ENCODE measurements around the gene ADCY4. TPM values are rescaled to one million over a fixed set of nuclear protein-coding genes. Genes with fewer than 3 reads are reported as not detected.
"Not testable (repeated sequence)": the region's sequence is repeated elsewhere in the genome, so short reads cannot be mapped to it uniquely, and the experiment has no call there.

The ADCY4 gene
- total RNA-seq, 2 experiments from 2014 or later = 4.5 to 5.9 TPM

DNA sequence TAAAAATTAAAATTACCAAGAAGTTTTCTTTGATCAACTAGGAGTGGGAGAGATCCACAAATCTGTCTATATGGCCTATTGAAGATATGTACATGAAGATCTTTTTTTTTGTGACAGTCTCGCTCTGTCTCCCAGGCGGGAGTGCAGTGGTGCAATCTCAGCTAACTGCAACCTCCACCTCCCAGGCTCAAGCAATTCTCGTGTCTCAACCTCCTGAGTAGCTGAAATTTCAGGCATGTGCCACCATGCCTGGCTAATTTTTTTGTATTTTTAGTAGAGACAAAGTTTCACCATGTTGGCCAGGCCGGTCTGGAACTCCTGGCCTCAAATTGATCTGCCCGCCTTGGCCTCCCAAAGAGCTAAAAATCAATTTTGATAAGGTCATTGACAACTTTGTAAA lies 28.5 kb upstream of the ADCY4 start:
- peaks cover 58% of the 10 kb centered on the region for H3K27me3 Mint-ChIP-seq
- no peak overlapping the region for H3K27ac Mint-ChIP-seq
- DNase-seq = no peak
- H3K4me3 Mint-ChIP-seq = no peak overlapping the region
- H3K9me3 Mint-ChIP-seq = no peaks in the 10 kb centered on the region
- H3K36me3 Mint-ChIP-seq (ENCODE audit: low read depth) = no peaks in the 10 kb centered on the region
- CTCF ChIA-PET = interaction anchor here (3.0 to 4.3 kb wide), 2 partner anchors 30 to 68 kb away, joined by 12 to 21 read pairs; no protein-coding TSS in a partner anchor
- POLR2A ChIA-PET = interaction anchor here (2.3 kb wide), 1 partner anchor 67 kb away, joined by 18 read pairs; the partner anchor contains the start of genes CBLN3 and KHNYN
- H3K4me1 Mint-ChIP-seq = peaks cover 18% of the 10 kb centered on the region

DNA sequence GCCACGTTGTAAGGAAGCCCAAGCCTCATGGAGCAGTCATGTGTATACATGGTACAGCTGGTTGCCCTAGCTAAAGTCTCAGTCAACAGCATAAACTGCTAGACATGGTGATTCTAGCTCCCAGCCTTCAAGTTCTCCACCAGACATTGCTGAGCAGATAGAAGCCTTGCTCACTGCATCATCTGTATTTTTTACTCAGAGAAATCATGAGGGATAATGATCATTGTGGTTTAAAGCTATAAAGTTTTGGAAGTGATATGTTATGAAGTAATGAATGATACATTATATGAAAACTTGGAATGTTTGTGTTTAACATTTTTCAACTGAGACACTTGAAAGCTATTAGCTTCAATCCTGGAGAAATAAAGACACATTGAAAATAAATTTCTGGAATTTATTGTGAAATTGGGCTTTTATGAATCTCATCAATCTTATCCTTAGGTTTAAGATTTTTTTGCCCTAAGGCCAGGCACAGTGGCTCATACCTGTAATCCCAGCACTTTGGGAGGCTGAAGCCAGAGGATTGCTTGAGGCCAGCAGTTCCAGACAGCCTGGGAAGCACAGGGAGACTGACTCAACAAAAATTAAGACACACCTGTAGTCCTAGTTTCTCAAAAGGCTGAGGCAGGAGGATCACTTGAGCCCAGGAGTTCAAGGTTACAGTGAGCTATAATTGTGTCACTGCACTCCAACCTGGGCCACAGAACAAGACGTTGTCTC lies 27.5 kb upstream of the ADCY4 start:
- Mint-ChIP-seq H3K4me1 (peaks cover 14% of the 10 kb centered on the region), H3K27ac (no peak overlapping the region)
- POLR2A ChIA-PET = interaction anchor here (1.1 to 2.3 kb wide), 3 partner anchors 8 to 68 kb away, joined by 3 to 18 read pairs (median 3); partner anchors contain the start of genes CBLN3 and KHNYN

DNA sequence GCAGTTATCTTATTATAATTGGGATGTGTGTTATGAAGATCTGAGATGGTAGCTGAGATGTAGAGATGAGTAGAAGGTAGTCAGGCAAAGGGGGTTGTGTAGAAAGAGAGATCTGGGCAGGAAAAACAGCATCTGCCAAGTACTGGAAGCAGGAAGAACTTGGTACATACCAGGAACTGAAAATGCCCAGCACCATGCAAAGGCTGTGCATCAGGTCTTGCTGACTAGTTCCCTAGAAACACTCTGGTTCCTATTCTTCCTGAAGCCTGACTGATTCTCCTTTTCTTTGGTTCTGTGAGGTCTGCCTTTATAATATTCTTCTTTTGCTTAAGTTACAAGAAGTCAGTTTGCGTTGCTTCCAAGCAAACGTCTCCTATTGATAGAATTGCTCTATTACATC lies 26.5 kb upstream of the ADCY4 start:
- DNase-seq = no peak
- POLR2A ChIA-PET = interaction anchor here (1.1 to 2.3 kb wide), 3 partner anchors 9 to 69 kb away, joined by 3 to 18 read pairs (median 3); partner anchors contain the start of genes CBLN3 and KHNYN
- H3K36me3 Mint-ChIP-seq (ENCODE audit: low read depth) = no peaks in the 10 kb centered on the region
- no peak overlapping the region for H3K27ac Mint-ChIP-seq
- peaks cover 8% of the 10 kb centered on the region for H3K4me1 Mint-ChIP-seq
- H3K9me3 Mint-ChIP-seq = no peaks in the 10 kb centered on the region
- no peak overlapping the region for H3K4me3 Mint-ChIP-seq
- peaks cover 48% of the 10 kb centered on the region for H3K27me3 Mint-ChIP-seq
- CTCF ChIA-PET = interaction anchor here (1.5 to 4.3 kb wide), 3 partner anchors 28 to 75 kb away, joined by 8 to 21 read pairs (median 12); no protein-coding TSS in a partner anchor

More for the DNA sequence above, 27.5 kb upstream of the ADCY4 start:
- no peaks in the 10 kb centered on the region for H3K9me3 Mint-ChIP-seq
- no peaks in the 10 kb centered on the region for H3K36me3 Mint-ChIP-seq (ENCODE audit: low read depth)
- H3K27me3 Mint-ChIP-seq = peaks cover 53% of the 10 kb centered on the region
- no peak overlapping the region for H3K4me3 Mint-ChIP-seq
- CTCF ChIA-PET = interaction anchor here (0.8 to 4.3 kb wide), 5 partner anchors 8 to 74 kb away, joined by 3 to 21 read pairs (median 8); no protein-coding TSS in a partner anchor
- DNase-seq = no peak

DNA sequence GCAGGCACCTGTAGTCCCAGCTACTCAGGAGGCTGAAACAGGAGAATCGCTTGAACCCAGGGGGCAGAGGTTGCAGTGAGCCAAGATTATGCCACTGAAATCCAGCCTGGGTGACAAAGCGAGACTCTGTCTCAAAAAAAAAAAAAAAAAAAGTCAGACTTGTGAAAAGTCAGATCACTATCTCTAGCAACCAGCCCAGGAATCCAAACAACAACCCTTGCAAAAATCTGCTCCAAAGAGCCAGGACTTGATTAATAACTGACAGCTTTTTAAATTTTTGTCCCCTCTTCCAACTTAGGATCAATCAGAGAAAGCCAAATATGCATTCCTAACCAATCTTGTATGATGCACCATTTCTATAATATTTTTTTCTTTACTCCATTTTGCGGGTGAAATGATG lies 25.4 kb upstream of the ADCY4 start:
- CTCF ChIA-PET = interaction anchor here (4.3 kb wide), 1 partner anchor 71 kb away, joined by 21 read pairs; no protein-coding TSS in a partner anchor
- Mint-ChIP-seq H3K4me3 (no peak overlapping the region), H3K4me1 (no peaks in the 10 kb centered on the region), H3K9me3 (no peaks in the 10 kb centered on the region), H3K36me3 (ENCODE audit: low read depth) (no peaks in the 10 kb centered on the region), H3K27me3 (peaks cover 38% of the 10 kb centered on the region), H3K27ac (no peak overlapping the region)
- POLR2A ChIA-PET = interaction anchor here (1.5 kb wide), 1 partner anchor 62 kb away, joined by 3 read pairs; no protein-coding TSS in a partner anchor
- DNase-seq = no peak

DNA sequence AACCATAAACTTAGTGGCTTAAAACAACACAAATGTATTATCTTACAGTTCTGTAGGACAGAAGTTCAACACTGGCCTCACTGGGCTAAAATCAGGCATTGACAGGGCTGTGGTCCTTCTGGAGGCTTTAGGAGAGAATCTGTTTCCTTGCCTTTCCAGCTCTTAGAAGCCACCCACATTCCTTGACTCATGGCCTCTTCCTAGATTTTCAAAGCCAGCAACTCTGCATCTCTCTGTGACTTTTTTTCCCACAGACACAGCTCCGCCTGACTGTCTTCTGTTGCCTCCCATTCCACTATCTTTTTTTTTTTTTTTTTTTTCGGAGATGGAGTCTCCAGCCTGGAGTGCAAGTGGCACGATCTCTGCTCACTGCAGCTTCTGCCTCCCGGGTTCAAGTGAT lies 21.3 kb upstream of the ADCY4 start:
- ChIA-PET POLR2A (no interaction called here), CTCF (interaction anchor here (1.7 kb wide), 1 partner anchor 23 kb away, joined by 5 read pairs; no protein-coding TSS in a partner anchor)
- H3K36me3 Mint-ChIP-seq (ENCODE audit: low read depth) = no peaks in the 10 kb centered on the region
- peaks cover 45% of the 10 kb centered on the region for H3K27me3 Mint-ChIP-seq
- H3K4me1 Mint-ChIP-seq = no peaks in the 10 kb centered on the region
- no peak overlapping the region for H3K4me3 Mint-ChIP-seq
- H3K27ac Mint-ChIP-seq = no peak overlapping the region
- H3K9me3 Mint-ChIP-seq = no peaks in the 10 kb centered on the region
- no peak for DNase-seq

DNA sequence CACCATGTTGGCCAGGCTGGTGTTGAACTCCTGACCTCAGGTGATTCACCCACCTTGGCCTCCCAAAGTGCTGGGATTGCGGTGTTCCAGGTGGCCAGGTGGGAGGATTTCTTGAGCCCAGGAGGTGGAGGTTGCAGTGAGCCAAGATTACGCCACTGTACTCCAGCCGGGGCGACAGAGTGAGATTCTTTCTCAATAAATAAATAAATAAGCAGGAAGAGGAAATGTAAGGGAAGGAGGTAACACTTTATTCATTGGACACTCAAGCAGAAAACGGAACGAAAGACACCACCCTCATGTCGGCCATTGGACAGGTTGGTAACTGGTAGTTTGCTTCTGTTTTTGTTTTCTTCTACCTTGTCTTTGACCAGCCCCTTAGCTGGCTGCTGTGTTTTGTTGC lies 20.1 kb upstream of the ADCY4 start:
- Mint-ChIP-seq H3K9me3 (no peaks in the 10 kb centered on the region), H3K27ac (no peak overlapping the region), H3K27me3 (peaks cover 47% of the 10 kb centered on the region), H3K4me1 (no peaks in the 10 kb centered on the region), H3K36me3 (ENCODE audit: low read depth) (no peaks in the 10 kb centered on the region), H3K4me3 (no peak overlapping the region)
- no peak for DNase-seq
- ChIA-PET POLR2A (no interaction called here), CTCF (interaction anchor here (0.7 to 1.7 kb wide), 2 partner anchors 21 to 84 kb away, joined by 3 to 5 read pairs; no protein-coding TSS in a partner anchor)

DNA sequence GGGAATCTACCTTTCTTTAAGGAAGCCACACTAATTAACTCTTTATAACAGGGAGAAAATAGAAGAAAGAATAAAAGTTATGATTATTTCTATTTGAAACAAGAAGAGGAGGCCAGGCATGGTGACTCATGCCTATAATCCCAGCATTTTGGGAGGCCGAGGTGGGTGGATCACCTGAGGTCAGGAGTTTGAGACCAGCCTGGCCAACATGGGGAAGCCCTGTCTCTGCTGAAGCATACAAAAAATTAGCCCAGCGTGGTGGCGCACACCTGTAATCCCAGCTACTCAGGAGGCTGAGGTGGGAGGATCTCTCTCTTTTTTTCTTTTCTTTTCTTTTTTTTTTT lies 19.6 kb upstream of the ADCY4 start:
- H3K9me3 Mint-ChIP-seq; H3K36me3 Mint-ChIP-seq (ENCODE audit: low read depth); H3K4me3 Mint-ChIP-seq; H3K4me1 Mint-ChIP-seq; H3K27ac Mint-ChIP-seq; POLR2A ChIA-PET; DNase-seq: not testable (repeated sequence)
- H3K27me3 Mint-ChIP-seq = peaks cover 47% of the 10 kb centered on the region
- CTCF ChIA-PET = interaction anchor here (0.7 kb wide), 1 partner anchor 85 kb away, joined by 3 read pairs; no protein-coding TSS in a partner anchor

DNA sequence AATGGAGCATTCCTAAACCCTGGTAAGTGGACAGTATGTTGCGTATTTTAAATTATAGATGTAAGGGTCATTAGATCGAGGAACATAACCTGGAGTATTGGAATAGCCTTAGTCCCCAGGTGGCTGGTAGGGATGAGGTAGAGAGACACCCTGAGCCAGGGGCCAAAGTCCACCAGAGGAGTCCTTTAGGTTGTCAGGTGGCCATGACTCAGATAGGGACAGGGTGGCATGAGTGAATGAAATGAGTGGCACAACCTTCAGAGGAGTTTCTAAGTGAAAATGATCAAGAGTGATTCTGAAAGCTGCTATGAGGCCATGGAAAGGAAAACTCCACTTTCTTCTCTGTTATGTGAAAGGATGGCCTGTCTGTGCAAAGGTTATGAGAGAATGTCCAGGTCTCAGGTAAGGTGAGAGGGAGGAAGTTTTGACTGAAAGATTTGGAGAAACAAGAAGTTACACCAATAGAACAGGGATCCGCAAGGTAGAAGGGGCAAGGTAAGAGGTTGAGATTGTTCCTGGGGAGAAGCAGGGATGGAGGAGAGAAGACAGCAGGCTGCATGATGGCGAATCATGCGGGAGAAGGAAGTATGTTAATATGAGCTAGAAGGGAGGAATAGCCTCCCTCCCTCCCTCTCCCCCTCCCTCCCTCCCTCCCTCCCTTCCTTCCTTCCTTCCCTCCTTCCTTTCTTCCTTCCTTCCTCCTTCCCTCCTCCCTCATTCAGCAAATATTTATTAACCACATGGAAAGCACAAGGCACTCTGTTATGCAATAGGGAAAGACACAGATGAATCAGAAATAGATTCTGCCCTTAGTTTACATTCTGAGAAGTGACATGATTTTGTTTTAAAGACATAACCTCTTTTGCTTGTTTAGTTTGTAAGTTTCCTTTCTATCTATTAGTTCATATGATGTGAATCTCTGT lies 18.9 kb upstream of the ADCY4 start:
- peaks cover 53% of the 10 kb centered on the region for H3K27me3 Mint-ChIP-seq

DNA sequence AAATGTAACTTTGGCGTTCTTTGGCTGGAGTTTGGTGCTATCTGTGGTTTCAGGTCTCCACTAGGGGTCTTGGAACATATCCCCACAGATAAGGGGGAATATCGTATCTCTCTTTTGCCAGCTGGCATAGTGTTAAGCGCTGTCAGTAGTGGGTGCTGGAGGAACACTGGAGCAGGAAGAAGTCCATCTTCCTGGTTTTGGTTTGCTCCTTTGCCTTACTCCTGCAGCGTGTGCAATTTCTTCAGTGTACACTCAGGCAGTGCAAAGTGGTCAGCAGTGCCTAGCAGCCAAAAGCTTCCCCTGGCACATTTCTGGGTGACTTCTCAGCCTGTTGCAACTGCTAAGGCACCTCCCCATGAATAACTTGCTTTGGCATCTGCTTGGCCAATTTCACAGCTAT lies 16.6 kb upstream of the ADCY4 start:
- ChIA-PET CTCF (interaction anchor here (1.5 to 1.7 kb wide), 2 partner anchors 19 to 80 kb away, joined by 4 to 8 read pairs; no protein-coding TSS in a partner anchor), POLR2A (interaction anchor here (1.2 kb wide), 1 partner anchor 10 kb away, joined by 3 read pairs; no protein-coding TSS in a partner anchor)
- Mint-ChIP-seq H3K27ac (no peak overlapping the region), H3K4me1 (no peaks in the 10 kb centered on the region), H3K27me3 (peaks cover 57% of the 10 kb centered on the region), H3K9me3 (no peaks in the 10 kb centered on the region), H3K36me3 (ENCODE audit: low read depth) (no peaks in the 10 kb centered on the region), H3K4me3 (no peak overlapping the region)
- no peak for DNase-seq

More for the DNA sequence above, 18.9 kb upstream of the ADCY4 start:
- Mint-ChIP-seq H3K36me3 (ENCODE audit: low read depth) (no peaks in the 10 kb centered on the region), H3K27ac (no peak overlapping the region), H3K4me1 (no peaks in the 10 kb centered on the region), H3K4me3 (no peak overlapping the region), H3K9me3 (no peaks in the 10 kb centered on the region)
- POLR2A ChIA-PET = no interaction called here
- DNase-seq = no peak
- CTCF ChIA-PET = no interaction called here

DNA sequence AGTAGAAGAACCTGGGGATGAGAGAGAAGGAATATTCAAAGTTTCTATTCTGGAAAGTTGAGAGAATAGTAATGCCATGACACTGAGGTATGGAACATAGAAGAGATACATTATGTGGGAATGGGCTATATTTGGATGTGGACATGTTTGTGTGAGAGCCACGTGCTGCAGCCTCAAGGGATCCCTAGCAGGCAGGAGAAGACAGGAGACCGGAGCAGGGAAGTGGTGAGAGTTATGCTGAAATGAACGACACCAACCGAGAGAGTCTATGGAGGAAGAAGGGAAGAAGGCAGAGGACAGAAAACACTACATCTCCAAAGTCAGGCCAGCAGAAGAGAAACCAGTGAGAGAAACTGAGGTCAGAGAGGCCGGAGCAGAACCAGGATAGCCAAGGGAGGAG lies 14.9 kb upstream of the ADCY4 start:
- H3K27me3 Mint-ChIP-seq = peaks cover 67% of the 10 kb centered on the region

DNA sequence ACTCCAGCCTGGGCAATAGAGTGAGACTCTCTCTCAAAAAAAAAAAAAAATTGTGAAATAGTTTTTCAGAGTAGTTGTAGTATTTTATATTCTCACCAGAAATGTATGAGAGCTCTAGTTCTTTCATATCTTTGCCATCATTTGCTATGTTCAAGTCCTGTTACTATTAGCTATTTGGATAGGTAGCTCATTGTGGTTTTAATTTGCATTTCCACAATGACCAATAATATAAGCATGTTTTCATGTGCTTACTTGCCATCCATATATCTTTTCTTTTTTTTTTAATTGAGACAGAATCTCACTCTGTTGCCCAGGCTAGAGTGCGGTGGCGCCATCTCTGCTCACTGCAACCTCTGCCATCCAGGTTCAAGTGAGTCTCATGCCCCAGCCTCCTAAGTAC lies 13.3 kb upstream of the ADCY4 start:
- Mint-ChIP-seq H3K4me1 (no peaks in the 10 kb centered on the region), H3K4me3 (no peak overlapping the region), H3K27ac (no peak overlapping the region), H3K36me3 (ENCODE audit: low read depth) (no peaks in the 10 kb centered on the region), H3K27me3 (peaks cover 66% of the 10 kb centered on the region), H3K9me3 (no peaks in the 10 kb centered on the region)
- no peak for DNase-seq
- CTCF ChIA-PET = interaction anchor here (1.6 to 1.8 kb wide), 2 partner anchors 14 to 16 kb away, joined by 4 to 13 read pairs; no protein-coding TSS in a partner anchor
- POLR2A ChIA-PET = interaction anchor here (1.6 kb wide), 1 partner anchor 9 kb away, joined by 6 read pairs; the partner anchor contains the start of gene RIPK3

More for the DNA sequence above, 14.9 kb upstream of the ADCY4 start:
- no peak overlapping the region for H3K4me3 Mint-ChIP-seq
- no peak overlapping the region for H3K27ac Mint-ChIP-seq
- DNase-seq = no peak
- no peaks in the 10 kb centered on the region for H3K36me3 Mint-ChIP-seq (ENCODE audit: low read depth)
- no peaks in the 10 kb centered on the region for H3K4me1 Mint-ChIP-seq
- ChIA-PET POLR2A (interaction anchor here (0.9 kb wide), 1 partner anchor 87 kb away, joined by 3 read pairs; no protein-coding TSS in a partner anchor), CTCF (no interaction called here)
- no peaks in the 10 kb centered on the region for H3K9me3 Mint-ChIP-seq

DNA sequence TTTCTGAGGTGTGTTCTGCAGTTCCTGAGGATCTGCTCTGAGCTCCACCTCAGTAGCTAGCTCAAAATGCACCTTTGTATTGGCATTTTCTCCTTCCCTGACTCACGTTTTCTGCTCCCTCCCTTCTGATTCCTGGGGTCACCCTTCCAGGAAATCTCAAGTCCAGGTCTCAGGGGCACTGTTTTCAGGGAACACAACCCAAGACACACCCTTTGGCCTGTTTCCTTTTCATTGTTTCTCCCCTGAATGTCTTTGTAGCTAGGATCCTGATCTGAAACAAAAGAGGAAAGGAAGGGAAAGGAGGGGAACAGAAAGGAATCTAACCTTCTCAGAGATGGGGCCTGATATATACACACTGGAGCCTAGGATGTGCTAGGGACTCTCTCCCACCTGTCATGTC lies 12.3 kb upstream of the ADCY4 start:
- Mint-ChIP-seq H3K27ac (no peak overlapping the region), H3K4me1 (no peaks in the 10 kb centered on the region), H3K27me3 (peaks cover 63% of the 10 kb centered on the region), H3K4me3 (no peak overlapping the region), H3K9me3 (no peaks in the 10 kb centered on the region), H3K36me3 (ENCODE audit: low read depth) (no peaks in the 10 kb centered on the region)
- POLR2A ChIA-PET = interaction anchor here (1.6 kb wide), 1 partner anchor 8 kb away, joined by 6 read pairs; the partner anchor contains the start of gene RIPK3
- no peak for DNase-seq
- CTCF ChIA-PET = interaction anchor here (1.2 to 3.2 kb wide), 4 partner anchors 13 to 84 kb away, joined by 3 to 14 read pairs (median 8); no protein-coding TSS in a partner anchor

Measured in activated CD4-positive, alpha-beta memory T cell treated with anti-CD3 and anti-CD28 coated beads, Interleukin-2, amount 10 ng/mL, durations not matched to agents 7 days and 5 days (primary cell).